SH-SY5Y (cell line): ENCODE results near the gene CA5A.

ENCODE experiments used
- GATA2 ChIP-seq: IDR thresholded peaks from 2 replicates; pipeline ENCODE4 v1.6.1; 2011; ENCODE audit warnings: mild to moderate bottlenecking, low read depth, low read length
- GATA3 ChIP-seq: IDR thresholded peaks from 2 replicates; pipeline ENCODE4 v1.6.1; 2011; ENCODE audit warnings: low read depth, mild to moderate bottlenecking, low read length, moderate library complexity

- TF ChIP-seq GATA3 = no peak
- no peak for TF ChIP-seq GATA2
Observed at GRCh38 chr16:87897521-87898505, 38.5 kb downstream of the CA5A start.
